HL-60 (cell line): ENCODE measurements around the gene SETBP1.

Source experiments
- DNase-seq, 2 experiments: peaks; one replicate each; pipeline ENCODE4 v3.0.0-alpha.2; 2010 to 2020; ENCODE audit warnings: low read depth in 1 of 2, low spot score in 1 of 2
- H3K27ac ChIP-seq: fragments of 250-450 bp; sonication (Bioruptor Pico); replicated peaks from 2 replicates; pipeline ENCODE4 v1.5.1; 2020; ENCODE audit warnings: mild to moderate bottlenecking, moderate library complexity
- H3K27me3 ChIP-seq: fragments of 250-450 bp; sonication (Bioruptor Pico); 2 replicates; pipeline ENCODE4 v1.5.1; 2021; ENCODE audit warnings: mild to moderate bottlenecking, moderate library complexity; ENCODE audit not compliant: insufficient read depth, poor library complexity, severe bottlenecking
- H3K4me3 ChIP-seq: replicated peaks from 2 replicates; pipeline ENCODE4 v1.5.1; 2011; ENCODE audit warnings: mild to moderate bottlenecking, control low read depth, low read length; ENCODE audit not compliant: insufficient read depth
- CTCF ChIP-seq: IDR thresholded peaks from one replicate; pipeline ENCODE4 v1.5.1; 2011; ENCODE audit warnings: low read length, control low read depth, inconsistent platforms; ENCODE audit not compliant: insufficient read depth
- GABPA ChIP-seq: IDR thresholded peaks from 2 replicates; pipeline ENCODE4 v1.6.1; 2012; ENCODE audit warnings: low read depth
- POLR2AphosphoS5 ChIP-seq: IDR thresholded peaks from 2 replicates; pipeline ENCODE4 v1.6.1; 2012; ENCODE audit warnings: low read depth
- REST ChIP-seq: IDR thresholded peaks from 2 replicates; pipeline ENCODE4 v1.6.1; 2012; ENCODE audit warnings: low read depth; ENCODE audit not compliant: insufficient replicate concordance
- SPI1 ChIP-seq: IDR thresholded peaks from 2 replicates; pipeline ENCODE4 v1.6.1; 2012; ENCODE audit warnings: low read depth, mild to moderate bottlenecking, borderline replicate concordance

Gene SETBP1

GRCh38 chr18:45086777-45087176 is 406.1 kb downstream of the SETBP1 start:
- DNase-seq: no peak
- H3K27ac ChIP-seq: no peak overlapping the region
- TF ChIP-seq POLR2AphosphoS5 (no peak), SPI1 (no peak), CTCF (no peak), GABPA (no peak), REST (no peak)
- H3K27me3 ChIP-seq: peaks cover 6% of the 10 kb centered on the region
- H3K4me3 ChIP-seq: no peak overlapping the region

- H3K27me3 ChIP-seq: peaks cover 6% of the 10 kb centered on the region
- DNase-seq: no peak
- H3K27ac ChIP-seq: no peak overlapping the region
- TF ChIP-seq CTCF (no peak), SPI1 (no peak), REST (no peak), GABPA (no peak), POLR2AphosphoS5 (no peak)
- no peak overlapping the region for H3K4me3 ChIP-seq
Measured at GRCh38 chr18:45090526-45091140, 409.9 kb downstream of the SETBP1 start.

- Histone ChIP-seq H3K4me3 (no peak overlapping the region), H3K27me3 (peaks cover 2% of the 10 kb centered on the region), H3K27ac (no peak overlapping the region)
- TF ChIP-seq GABPA: no peak
- TF ChIP-seq REST: no peak
- no peak for TF ChIP-seq SPI1
- TF ChIP-seq CTCF: no peak
- no peak for TF ChIP-seq POLR2AphosphoS5
- DNase-seq: no peak
Measured at GRCh38 chr18:45100321-45101105, 419.8 kb downstream of the SETBP1 start.
